Liver (tissue), 9 donors: ENCODE data around the gene PFN4. TPM values are rescaled to one million over a fixed set of nuclear protein-coding genes. Genes with fewer than 3 reads are reported as not detected.
"Not testable (repeated sequence)": the region's sequence is repeated elsewhere in the genome, so short reads cannot be mapped to it uniquely, and the experiment has no call there.

ENCODE experiments used
- DNase-seq: peaks from one replicate; pipeline ENCODE4 v3.0.0-alpha.2; 2017; ENCODE audit warnings: low spot score
- H3K27ac ChIP-seq, 2 donors: one replicate each; pipeline ENCODE4 v1.7.0; 2013; ENCODE audit warnings: inconsistent platforms in 2 of 2, low read length in 2 of 2, control low read depth in 1 of 2, low read depth in 1 of 2, mild to moderate bottlenecking in 1 of 2
- H3K27me3 ChIP-seq, 4 donors: one replicate each; pipeline versions ENCODE4 v1.6.1 to v1.7.0; 2013; ENCODE audit warnings: low read length in 3 of 4, inconsistent platforms in 1 of 4, mild to moderate bottlenecking in 1 of 4, moderate library complexity in 1 of 4; ENCODE audit not compliant: control insufficient read depth in 4 of 4, insufficient read depth in 4 of 4
- H3K36me3 ChIP-seq, 4 donors: one replicate each; pipeline versions ENCODE4 v1.6.1 to v1.7.0; 2013; ENCODE audit warnings: low read length in 3 of 4, mild to moderate bottlenecking in 3 of 4, low read depth in 1 of 4, moderate library complexity in 1 of 4; ENCODE audit not compliant: control insufficient read depth in 4 of 4, insufficient read depth in 3 of 4
- H3K4me1 ChIP-seq, 4 donors: one replicate each; pipeline versions ENCODE4 v1.6.1 to v1.7.0; 2013; ENCODE audit warnings: low read length in 3 of 4, mild to moderate bottlenecking in 3 of 4, moderate library complexity in 1 of 4; ENCODE audit not compliant: control insufficient read depth in 4 of 4, insufficient read depth in 4 of 4
- H3K4me3 ChIP-seq, 3 donors: one replicate each; pipeline versions ENCODE4 v1.6.1 to v1.7.0; 2013; ENCODE audit warnings: low read length in 3 of 3, control low read depth in 1 of 3, low read depth in 1 of 3, mild to moderate bottlenecking in 1 of 3
- H3K9ac ChIP-seq, 2 donors: one replicate each; pipeline ENCODE4 v1.7.0; 2013; ENCODE audit warnings: low read length in 2 of 2, mild to moderate bottlenecking in 2 of 2, moderate library complexity in 2 of 2, control low read depth in 1 of 2, low read depth in 1 of 2
- H3K9me3 ChIP-seq, 4 donors: one replicate each; pipeline versions ENCODE4 v1.6.1 to v1.7.0; 2013; ENCODE audit warnings: low read length in 3 of 4; ENCODE audit not compliant: control insufficient read depth in 4 of 4
- ATF3 ChIP-seq: IDR thresholded peaks from 2 replicates; pipeline ENCODE4 v1.6.1; 2016; ENCODE audit warnings: antibody characterized with exemption
- EGR1 ChIP-seq, 2 donors: IDR thresholded peaks; 2 replicates each; pipeline ENCODE4 v1.6.1; 2016 to 2018; ENCODE audit warnings: antibody characterized with exemption in 2 of 2, low read depth in 2 of 2
- FOXA2 ChIP-seq: IDR thresholded peaks from 2 replicates; pipeline ENCODE4 v1.6.1; 2016; ENCODE audit warnings: antibody characterized with exemption
- GABPA ChIP-seq, 2 donors: IDR thresholded peaks in 1 of 2; conservative IDR thresholded peaks in 1 of 2; 2 replicates each; pipeline ENCODE4 v1.6.1; 2016; ENCODE audit warnings: antibody characterized with exemption in 2 of 2, mild to moderate bottlenecking in 1 of 2, moderate library complexity in 1 of 2
- HNF4G ChIP-seq: IDR thresholded peaks from 2 replicates; pipeline ENCODE4 v1.6.1; 2016; ENCODE audit warnings: antibody characterized with exemption
- NR2F2 ChIP-seq: IDR thresholded peaks from 2 replicates; pipeline ENCODE4 v1.6.1; 2016; ENCODE audit warnings: antibody characterized with exemption
- RAD21 ChIP-seq, 2 donors: IDR thresholded peaks; 2 replicates each; pipeline ENCODE4 v1.6.1; 2016; ENCODE audit warnings: antibody characterized with exemption in 2 of 2, mild to moderate bottlenecking in 2 of 2
- RXRA ChIP-seq, 2 donors: IDR thresholded peaks; 2 replicates each; pipeline ENCODE4 v1.6.1; 2017 to 2018; ENCODE audit warnings: antibody characterized with exemption in 2 of 2, mild to moderate bottlenecking in 1 of 2
- TAF1 ChIP-seq: conservative IDR thresholded peaks from 2 replicates; pipeline ENCODE4 v1.6.1; 2016; ENCODE audit warnings: antibody characterized with exemption, mild to moderate bottlenecking
- YY1 ChIP-seq: IDR thresholded peaks from 2 replicates; pipeline ENCODE4 v1.6.1; 2016; ENCODE audit warnings: antibody characterized with exemption, mild to moderate bottlenecking
- ZBTB33 ChIP-seq: IDR thresholded peaks from 2 replicates; pipeline ENCODE4 v1.6.1; 2016; ENCODE audit warnings: antibody characterized with exemption
- WGBS: extraction: QIAGEN DNeasy Blood & Tissue Kit; methylation state at CpG from one replicate; pipeline ENCODE4 v1.1.7; 2013; 5-methylcytosine and 5-hydroxymethylcytosine counted together
- polyA plus RNA-seq, 2 donors: library from polyadenylated mRNA; stranded (reverse) in 1 of 2; unstranded in 1 of 2; fragments of 200-250 nt in 1 of 2; fragments of >200 nt in 1 of 2; fragmentation: Nextera tagmentation in 1 of 2; extraction: Ambion mirVana in 1 of 2; gene quantifications; one replicate each; pipeline versions ENCODE4 v1.2.1 to v1.2.3, GENCODE V29; 2013 to 2015
- total RNA-seq, 2 donors: library from RNA; depleted of rRNA; stranded (reverse); fragments of >200 nt; gene quantifications; one replicate each; pipeline ENCODE4 v1.2.3, GENCODE V29; 2014
- donor health status: healthy.
- donor health status: healthy.
- donor health status: healthy.
- donor health status: healthy.
- donor health status: healthy.

Gene PFN4
- total and polyA plus RNA-seq, 4 donors = 0.12 to 0.51 (median 0.40) TPM; not detected in 1

GRCh38 chr2:24115057-24115456 is 8.1 kb downstream of the PFN4 start (continued):
- TF ChIP-seq NR2F2 (no peak), RXRA (IDR thresholded peaks at IDR 0.05) (no peak), TAF1 (no peak), EGR1 (IDR thresholded peaks at IDR 0.05; ENCODE audit: low read depth in 2 of 2) (no peak)

- Histone ChIP-seq H3K4me1 (no peaks in the 10 kb centered on the region), H3K36me3 (no peaks in the 10 kb centered on the region), H3K4me3 (no peak overlapping the region), H3K9me3 (no peaks in the 10 kb centered on the region), H3K27me3 (no peaks in the 10 kb centered on the region), H3K9ac (no peak overlapping the region), H3K27ac (no peak overlapping the region)
- no peak for TF ChIP-seq ATF3
- TF ChIP-seq FOXA2 = no peak
- no peak for DNase-seq
- WGBS = 82% methylated on average over 2 of the region's 2 CpGs
Measured at GRCh38 chr2:24111407-24111901, 11.7 kb downstream of the PFN4 start.

- TF ChIP-seq EGR1 (IDR thresholded peaks at IDR 0.05; ENCODE audit: low read depth in 2 of 2) (no peak), ZBTB33 (no peak), YY1 (no peak), GABPA (IDR thresholded peaks at IDR 0.05 in 1 of 2, conservative IDR thresholded peaks at IDR 0.05 in 1 of 2) (no peak)
- Histone ChIP-seq H3K36me3 (no peaks in the 10 kb centered on the region), H3K4me1 (no peaks in the 10 kb centered on the region), H3K27me3 (no peaks in the 10 kb centered on the region), H3K9ac (no peak overlapping the region), H3K4me3 (no peak overlapping the region), H3K9me3 (no peaks in the 10 kb centered on the region), H3K27ac (no peak overlapping the region)
- WGBS = 90% methylated on average over 7 of the region's 7 CpGs
- DNase-seq = no peak
Measured at GRCh38 chr2:24110660-24111303, 12.4 kb downstream of the PFN4 start.

- not testable (repeated sequence) for H3K9ac ChIP-seq
Measured at GRCh38 chr2:24109431-24109830, 13.7 kb downstream of the PFN4 start.

GRCh38 chr2:24107336-24107735 is 15.8 kb downstream of the PFN4 start:
- no peaks in the 10 kb centered on the region for H3K4me1 ChIP-seq
- H3K27me3 ChIP-seq = no peaks in the 10 kb centered on the region
- H3K36me3 ChIP-seq = no peaks in the 10 kb centered on the region
- H3K9me3 ChIP-seq = no peaks in the 10 kb centered on the region
- DNase-seq = no peak
- H3K9ac ChIP-seq = no peak overlapping the region
- 9% methylated on average over 1 of the region's 1 CpG for WGBS
- H3K27ac ChIP-seq = no peak overlapping the region
- no peak overlapping the region for H3K4me3 ChIP-seq
- TF ChIP-seq HNF4G = no peak
- TF ChIP-seq RAD21 (IDR thresholded peaks at IDR 0.05) = no peak
- no peak for TF ChIP-seq RXRA (IDR thresholded peaks at IDR 0.05)
- no peak for TF ChIP-seq NR2F2
- no peak for TF ChIP-seq ATF3
- TF ChIP-seq GABPA (IDR thresholded peaks at IDR 0.05 in 1 of 2, conservative IDR thresholded peaks at IDR 0.05 in 1 of 2) = no peak
- TF ChIP-seq TAF1 = no peak
- TF ChIP-seq ZBTB33 = no peak
- no peak for TF ChIP-seq EGR1 (IDR thresholded peaks at IDR 0.05; ENCODE audit: low read depth in 2 of 2)

More at GRCh38 chr2:24109431-24109830, 13.7 kb downstream of the PFN4 start:
- not testable (repeated sequence) for H3K27ac ChIP-seq, H3K9me3 ChIP-seq, H3K4me3 ChIP-seq, H3K27me3 ChIP-seq, DNase-seq, H3K36me3 ChIP-seq, H3K4me1 ChIP-seq
- WGBS = 98% methylated on average over 1 of the region's 1 CpG
